Natural killer cell (primary cell): Measurements from ENCODE around the gene DOCK11. TPM values are rescaled to one million over a fixed set of nuclear protein-coding genes. Genes with fewer than 3 reads are reported as not detected.
A peak's percentile ranks its signal among the peaks of the same experiment; 100 is the strongest.

Source experiments
- ATAC-seq, 3 donors: fragments of 150-1000 bp in 2 of 3; fragments of 200-7000 bp in 1 of 3; cut with Tn5 transposase; 1 replicate in 1 of 3; 2 replicates in 2 of 3; pipeline ENCODE4 v1.10.0; 2021; ENCODE audit warnings: mild to moderate bottlenecking in 2 of 3, moderate library complexity in 2 of 3
- DNase-seq, 2 donors: peaks; one replicate each; pipeline versions ENCODE4 v3.0.0 to v3.0.0-alpha.2; 2013 to 2021; ENCODE audit warnings: mixed read lengths in 1 of 2
- H3K27ac ChIP-seq: one replicate; pipeline ENCODE4 v1.5.1; 2013; ENCODE audit warnings: mild to moderate bottlenecking, low read length
- H3K27me3 ChIP-seq: one replicate; pipeline ENCODE4 v1.6.1; 2013; ENCODE audit warnings: low read length; ENCODE audit not compliant: control insufficient read depth, insufficient read depth
- H3K36me3 ChIP-seq: one replicate; pipeline ENCODE4 v1.6.1; 2013; ENCODE audit warnings: low read length; ENCODE audit not compliant: control insufficient read depth, insufficient read depth
- H3K4me1 ChIP-seq: one replicate; pipeline ENCODE4 v1.6.1; 2013; ENCODE audit warnings: low read length; ENCODE audit not compliant: control insufficient read depth, insufficient read depth
- H3K4me3 ChIP-seq: one replicate; pipeline ENCODE4 v1.5.1; 2013; ENCODE audit warnings: low read length
- H3K9me3 ChIP-seq: one replicate; pipeline ENCODE4 v1.6.1; 2013; ENCODE audit warnings: low read length; ENCODE audit not compliant: control insufficient read depth, insufficient read depth
- H3K27ac Mint-ChIP-seq, 2 donors: one replicate each; pipeline ENCODE4 v1.8.0; 2022; ENCODE audit warnings: mild to moderate bottlenecking in 2 of 2, mixed read lengths in 2 of 2, moderate library complexity in 1 of 2
- H3K27me3 Mint-ChIP-seq, 2 donors: one replicate each; pipeline ENCODE4 v1.8.0; 2022; ENCODE audit warnings: low read depth in 2 of 2, mixed read lengths in 2 of 2
- H3K36me3 Mint-ChIP-seq: one replicate; pipeline ENCODE4 v1.8.0; 2022; ENCODE audit warnings: mixed read lengths
- H3K4me1 Mint-ChIP-seq, 2 donors: one replicate each; pipeline ENCODE4 v1.8.0; 2022; ENCODE audit warnings: mixed read lengths in 2 of 2
- H3K4me3 Mint-ChIP-seq: one replicate; pipeline ENCODE4 v1.8.0; 2022; ENCODE audit warnings: mild to moderate bottlenecking, moderate library complexity, mixed read lengths
- H3K9me3 Mint-ChIP-seq, 2 donors: one replicate each; pipeline ENCODE4 v1.8.0; 2022; ENCODE audit warnings: mixed read lengths in 2 of 2
- CTCF ChIP-seq: fragments of 200-600 bp; IDR thresholded peaks from one replicate; pipeline ENCODE4 v1.8.0; 2022; ENCODE audit warnings: antibody characterized with exemption
- WGBS: methylation state at CpG from one replicate; pipeline ENCODE4 v1.1.7; 2013; ENCODE audit warnings: missing lambda C conversion rate; ENCODE audit not compliant: insufficient coverage; 5-methylcytosine and 5-hydroxymethylcytosine counted together
- intact Hi-C: fragments of 100-400 bp; cut with micrococcal nuclease; formaldehyde crosslinking; loops from one replicate; pipeline ENCODE4 v1.14.2; 2022
- total RNA-seq, 4 donors: library from RNA; stranded (reverse); fragments of 120-200 nt in 1 of 4; gene quantifications; one replicate each; pipeline versions ENCODE4 v1.2.3 to v1.2.4, GENCODE V29; 2013 to 2022

DOCK11 gene
- total RNA-seq, 3 donors from 2014 or later (not counting 1 experiment from before 2014, with no cell fraction given), result 108 to 130 (median 117) TPM

GRCh38 chrX:118726887-118727685, 231.5 kb downstream of the DOCK11 start, which contains the start of gene IL13RA1:
TSS of gene IL13RA1 (plus strand) at chrX:118727606. CDS start at chrX:118727639, 33 bp downstream.
- Mint-ChIP-seq H3K4me1 (peaks cover 6 to 7% of the 10 kb centered on the region in 2 donors), H3K27ac (no peak within 1 kb of the TSS), H3K27me3 (peaks cover 28% of the 10 kb centered on the region in 2 donors), H3K36me3 (no peaks in the 10 kb centered on the region), H3K4me3 (peak within 1 kb of the TSS; percentile 45), H3K9me3 (no peaks in the 10 kb centered on the region)
- DNase-seq, result peak in 1 of 2 donors; percentile 21
- H3K36me3 ChIP-seq, result no peaks in the 10 kb centered on the region
- H3K4me1 ChIP-seq, result peaks cover 11% of the 10 kb centered on the region
- peak; percentile 36 to 62 (median 39) for ATAC-seq
- intact Hi-C loops, result no loop called here
- peak within 1 kb of the TSS; percentile 38 for H3K4me3 ChIP-seq
- no peaks in the 10 kb centered on the region for H3K9me3 ChIP-seq
- 1% methylated on average over 53 of the region's 56 CpGs for WGBS
- TF ChIP-seq CTCF, result no peak
- H3K27me3 ChIP-seq, result peaks cover 2% of the 10 kb centered on the region
- no peak within 1 kb of the TSS for H3K27ac ChIP-seq

GRCh38 chrX:118727686-118728339, 232.2 kb downstream of the DOCK11 start:
- intact Hi-C loops, result no loop called here
- no peaks in the 10 kb centered on the region for H3K9me3 ChIP-seq
- ATAC-seq, result peak in 2 of 3 donors; percentile 21 to 39
- DNase-seq, result peak in 1 of 2 donors; percentile 6
- peaks cover 2% of the 10 kb centered on the region for H3K27me3 ChIP-seq
- H3K4me3 ChIP-seq, result peak overlapping the region; percentile 38
- Mint-ChIP-seq H3K27ac (no peak overlapping the region), H3K9me3 (no peaks in the 10 kb centered on the region), H3K36me3 (no peaks in the 10 kb centered on the region), H3K27me3 (peaks cover 28% of the 10 kb centered on the region in 2 donors), H3K4me3 (peak overlapping the region; percentile 45), H3K4me1 (peaks cover 5 to 6% of the 10 kb centered on the region in 2 donors)
- no peaks in the 10 kb centered on the region for H3K36me3 ChIP-seq
- peaks cover 11% of the 10 kb centered on the region for H3K4me1 ChIP-seq
- 3% methylated on average over 69 of the region's 73 CpGs for WGBS
- TF ChIP-seq CTCF, result no peak
- H3K27ac ChIP-seq, result no peak overlapping the region

GRCh38 chrX:118729042-118729652, 233.5 kb downstream of the DOCK11 start:
- Histone ChIP-seq H3K4me1 (peaks cover 11% of the 10 kb centered on the region), H3K9me3 (no peaks in the 10 kb centered on the region), H3K27ac (no peak overlapping the region), H3K4me3 (no peak overlapping the region), H3K36me3 (no peaks in the 10 kb centered on the region), H3K27me3 (peaks cover 2% of the 10 kb centered on the region)
- H3K4me3 Mint-ChIP-seq, result no peak overlapping the region
- ATAC-seq (no peak), DNase-seq (no peak)
- intact Hi-C loops, result no loop called here
- no peak overlapping the region for H3K27ac Mint-ChIP-seq
- 60% methylated on average over 1 of the region's 3 CpGs for WGBS
- no peaks in the 10 kb centered on the region for H3K9me3 Mint-ChIP-seq
- no peaks in the 10 kb centered on the region for H3K36me3 Mint-ChIP-seq
- peaks cover 28% of the 10 kb centered on the region in 2 donors for H3K27me3 Mint-ChIP-seq
- no peak for TF ChIP-seq CTCF
- peaks cover 5 to 6% of the 10 kb centered on the region in 2 donors for H3K4me1 Mint-ChIP-seq
